Erythroblast (primary cell): ENCODE measurements around the gene CARM1.

ENCODE experiments used
- GATA1 ChIP-seq: IDR thresholded peaks from 2 replicates; pipeline ENCODE4 v1.6.1; 2011; ENCODE audit warnings: low read depth, mild to moderate bottlenecking, control low read depth, low read length, moderate library complexity
- POLR2A ChIP-seq: IDR thresholded peaks from 2 replicates; pipeline ENCODE4 v1.6.1; 2011; ENCODE audit warnings: mild to moderate bottlenecking, low read length

DNA sequence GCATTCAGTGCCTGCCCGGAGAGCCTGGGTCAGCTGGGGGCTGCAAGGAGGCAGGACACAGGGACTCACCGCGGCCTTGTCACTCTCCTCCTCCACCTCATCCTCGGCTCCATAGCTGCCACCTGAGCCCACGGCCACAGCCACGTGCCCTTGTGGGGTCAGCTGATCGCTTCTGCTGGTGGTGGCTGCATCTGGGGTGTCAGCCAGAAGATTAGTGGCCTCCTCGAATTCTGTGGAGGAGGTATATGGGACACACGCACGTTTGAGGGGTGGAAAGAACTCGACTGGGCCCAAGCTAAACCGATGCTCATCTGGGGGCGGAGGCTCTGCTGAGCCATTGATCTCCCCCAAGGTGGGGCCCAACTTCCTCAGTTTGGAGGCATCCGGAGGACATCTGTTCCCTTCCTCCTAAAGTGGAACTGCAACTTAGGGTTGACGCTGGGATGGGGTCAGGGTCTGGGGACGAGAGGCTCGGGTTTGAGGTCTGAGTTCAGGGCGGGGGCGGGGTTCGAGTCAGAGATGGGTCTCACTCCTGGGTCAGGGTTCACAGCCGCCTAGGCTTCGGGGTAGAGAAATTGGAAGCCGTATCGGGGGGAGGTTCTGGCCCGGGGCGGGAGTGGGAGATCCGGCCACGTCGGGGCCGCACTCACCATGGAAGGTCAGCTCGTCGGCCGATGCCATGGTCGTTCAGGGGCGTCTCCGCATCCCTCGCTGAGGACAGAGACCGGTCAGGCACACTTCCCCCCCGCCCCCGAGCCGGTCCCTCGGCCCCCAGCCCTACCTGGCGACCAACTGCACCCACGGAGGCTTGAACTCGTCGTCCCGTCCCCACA is 56.6 kb downstream of the CARM1 start:
- TF ChIP-seq POLR2A (no peak), GATA1 (no peak)
